ENCODE data around the gene RAP1GAP.

DNA sequence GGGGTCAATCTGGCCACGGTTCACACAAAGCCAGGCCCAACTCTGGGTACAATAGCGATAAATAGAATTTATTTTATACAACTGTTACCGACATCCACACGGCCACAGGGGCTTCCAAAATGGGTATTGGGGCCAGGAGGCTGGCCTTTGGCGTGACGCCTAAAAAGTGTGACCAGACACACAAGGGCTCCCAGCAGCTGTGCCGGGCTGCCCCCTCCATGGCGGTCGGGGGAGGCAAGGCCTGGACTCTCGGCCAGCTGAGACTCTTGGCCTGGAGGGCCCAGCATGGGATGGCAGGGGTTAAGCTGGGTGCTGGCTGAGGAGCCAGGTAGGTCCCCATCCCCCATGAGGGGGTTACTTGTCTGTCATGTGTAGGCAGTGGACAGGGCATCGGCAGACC, 73.0 kb downstream of the RAP1GAP start:
- TF ChIP-seq, protein P1, sequence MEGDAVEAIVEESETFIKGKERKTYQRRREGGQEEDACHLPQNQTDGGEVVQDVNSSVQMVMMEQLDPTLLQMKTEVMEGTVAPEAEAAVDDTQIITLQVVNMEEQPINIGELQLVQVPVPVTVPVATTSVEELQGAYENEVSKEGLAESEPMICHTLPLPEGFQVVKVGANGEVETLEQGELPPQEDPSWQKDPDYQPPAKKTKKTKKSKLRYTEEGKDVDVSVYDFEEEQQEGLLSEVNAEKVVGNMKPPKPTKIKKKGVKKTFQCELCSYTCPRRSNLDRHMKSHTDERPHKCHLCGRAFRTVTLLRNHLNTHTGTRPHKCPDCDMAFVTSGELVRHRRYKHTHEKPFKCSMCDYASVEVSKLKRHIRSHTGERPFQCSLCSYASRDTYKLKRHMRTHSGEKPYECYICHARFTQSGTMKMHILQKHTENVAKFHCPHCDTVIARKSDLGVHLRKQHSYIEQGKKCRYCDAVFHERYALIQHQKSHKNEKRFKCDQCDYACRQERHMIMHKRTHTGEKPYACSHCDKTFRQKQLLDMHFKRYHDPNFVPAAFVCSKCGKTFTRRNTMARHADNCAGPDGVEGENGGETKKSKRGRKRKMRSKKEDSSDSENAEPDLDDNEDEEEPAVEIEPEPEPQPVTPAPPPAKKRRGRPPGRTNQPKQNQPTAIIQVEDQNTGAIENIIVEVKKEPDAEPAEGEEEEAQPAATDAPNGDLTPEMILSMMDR (IDR thresholded peaks at IDR 0.05), result no peak
- TF ChIP-seq POLR2A (IDR thresholded peaks at IDR 0.05), result no peak

Data from transverse colon (tissue), 3 donors.